ENCODE data around the gene SHISA9. TPM values are rescaled to one million over a fixed set of nuclear protein-coding genes. Genes with fewer than 3 reads are reported as not detected.
"Not testable (repeated sequence)": the region's sequence is repeated elsewhere in the genome, so short reads cannot be mapped to it uniquely, and the experiment has no call there.

Gene SHISA9
- total RNA-seq, 1 donor from 2014 or later, result 3.0 TPM

- Mint-ChIP-seq H3K36me3 (ENCODE audit: insufficient read depth) (no peaks in the 10 kb centered on the region), H3K27ac (no peak overlapping the region), H3K27me3 (peaks cover 41% of the 10 kb centered on the region), H3K4me3 (ENCODE audit: low read depth) (no peak overlapping the region), H3K4me1 (ENCODE audit: low read depth) (peaks cover 17% of the 10 kb centered on the region), H3K9me3 (ENCODE audit: low read depth) (no peaks in the 10 kb centered on the region)
- TF ChIP-seq, protein P1, sequence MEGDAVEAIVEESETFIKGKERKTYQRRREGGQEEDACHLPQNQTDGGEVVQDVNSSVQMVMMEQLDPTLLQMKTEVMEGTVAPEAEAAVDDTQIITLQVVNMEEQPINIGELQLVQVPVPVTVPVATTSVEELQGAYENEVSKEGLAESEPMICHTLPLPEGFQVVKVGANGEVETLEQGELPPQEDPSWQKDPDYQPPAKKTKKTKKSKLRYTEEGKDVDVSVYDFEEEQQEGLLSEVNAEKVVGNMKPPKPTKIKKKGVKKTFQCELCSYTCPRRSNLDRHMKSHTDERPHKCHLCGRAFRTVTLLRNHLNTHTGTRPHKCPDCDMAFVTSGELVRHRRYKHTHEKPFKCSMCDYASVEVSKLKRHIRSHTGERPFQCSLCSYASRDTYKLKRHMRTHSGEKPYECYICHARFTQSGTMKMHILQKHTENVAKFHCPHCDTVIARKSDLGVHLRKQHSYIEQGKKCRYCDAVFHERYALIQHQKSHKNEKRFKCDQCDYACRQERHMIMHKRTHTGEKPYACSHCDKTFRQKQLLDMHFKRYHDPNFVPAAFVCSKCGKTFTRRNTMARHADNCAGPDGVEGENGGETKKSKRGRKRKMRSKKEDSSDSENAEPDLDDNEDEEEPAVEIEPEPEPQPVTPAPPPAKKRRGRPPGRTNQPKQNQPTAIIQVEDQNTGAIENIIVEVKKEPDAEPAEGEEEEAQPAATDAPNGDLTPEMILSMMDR (IDR thresholded peaks at IDR 0.05; ENCODE audit: unreplicated experiment), result no peak
- no peak for DNase-seq (ENCODE audit: low spot score, unreplicated experiment)
These were observed 5.5 kb downstream of the SHISA9 start for GRCh38 chr16:12906765-12907516.

DNA sequence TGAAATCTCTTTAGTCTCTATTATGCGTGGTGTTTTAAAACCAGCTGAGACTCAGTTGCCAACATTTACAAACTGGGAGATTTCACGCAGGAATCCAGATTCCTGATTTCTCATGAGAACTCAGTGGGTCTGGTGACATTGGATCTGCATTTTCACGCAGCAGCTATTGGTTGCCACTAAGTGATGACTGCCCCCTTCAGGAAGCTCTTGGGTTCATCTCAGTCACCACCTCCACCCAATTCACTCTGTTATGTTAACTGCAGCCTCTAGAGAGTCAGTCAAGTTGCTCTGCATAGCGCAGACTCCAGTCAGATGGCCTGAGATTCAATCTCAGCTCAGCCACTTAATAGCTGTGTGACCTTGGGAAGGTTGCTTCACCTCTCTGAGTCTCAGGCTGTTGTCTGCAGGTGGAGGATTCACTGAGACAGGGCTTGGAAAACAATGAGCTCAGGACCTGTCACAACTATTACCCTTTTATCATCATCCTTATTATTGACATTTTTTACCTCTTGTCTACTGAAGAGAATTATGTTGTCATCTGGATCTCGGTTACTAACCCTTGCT is 6.4 kb downstream of the SHISA9 start:
- no peak overlapping the region for H3K4me3 Mint-ChIP-seq (ENCODE audit: low read depth)
- no peak overlapping the region for H3K27ac Mint-ChIP-seq
- DNase-seq (ENCODE audit: low spot score, unreplicated experiment), result no peak
- H3K9me3 Mint-ChIP-seq (ENCODE audit: low read depth), result no peaks in the 10 kb centered on the region
- TF ChIP-seq, protein P1 (IDR thresholded peaks at IDR 0.05; ENCODE audit: unreplicated experiment), result peak; percentile 20
- H3K27me3 Mint-ChIP-seq, result peaks cover 35% of the 10 kb centered on the region
- H3K4me1 Mint-ChIP-seq (ENCODE audit: low read depth), result peaks cover 13% of the 10 kb centered on the region
- H3K36me3 Mint-ChIP-seq (ENCODE audit: insufficient read depth), result no peaks in the 10 kb centered on the region

GRCh38 chr16:12917246-12917645 is 15.8 kb downstream of the SHISA9 start:
- H3K9me3 Mint-ChIP-seq (ENCODE audit: low read depth), result no peaks in the 10 kb centered on the region
- TF ChIP-seq, protein P1 (IDR thresholded peaks at IDR 0.05; ENCODE audit: unreplicated experiment), result no peak
- DNase-seq (ENCODE audit: low spot score, unreplicated experiment), result no peak
- no peaks in the 10 kb centered on the region for H3K36me3 Mint-ChIP-seq (ENCODE audit: insufficient read depth)
- H3K4me1 Mint-ChIP-seq (ENCODE audit: low read depth), result no peaks in the 10 kb centered on the region
- H3K4me3 Mint-ChIP-seq (ENCODE audit: low read depth), result no peak overlapping the region
- no peak overlapping the region for H3K27ac Mint-ChIP-seq
- H3K27me3 Mint-ChIP-seq, result no peaks in the 10 kb centered on the region

- TF ChIP-seq, protein P1 (IDR thresholded peaks at IDR 0.05; ENCODE audit: unreplicated experiment), result no peak
- no peaks in the 10 kb centered on the region for H3K27me3 Mint-ChIP-seq
- H3K36me3 Mint-ChIP-seq (ENCODE audit: insufficient read depth), result no peaks in the 10 kb centered on the region
- H3K4me3 Mint-ChIP-seq (ENCODE audit: low read depth), result no peak overlapping the region
- H3K27ac Mint-ChIP-seq, result no peak overlapping the region
- no peaks in the 10 kb centered on the region for H3K9me3 Mint-ChIP-seq (ENCODE audit: low read depth)
- no peaks in the 10 kb centered on the region for H3K4me1 Mint-ChIP-seq (ENCODE audit: low read depth)
- DNase-seq (ENCODE audit: low spot score, unreplicated experiment), result no peak
These were observed 16.3 kb downstream of the SHISA9 start for GRCh38 chr16:12917653-12918052.

DNA sequence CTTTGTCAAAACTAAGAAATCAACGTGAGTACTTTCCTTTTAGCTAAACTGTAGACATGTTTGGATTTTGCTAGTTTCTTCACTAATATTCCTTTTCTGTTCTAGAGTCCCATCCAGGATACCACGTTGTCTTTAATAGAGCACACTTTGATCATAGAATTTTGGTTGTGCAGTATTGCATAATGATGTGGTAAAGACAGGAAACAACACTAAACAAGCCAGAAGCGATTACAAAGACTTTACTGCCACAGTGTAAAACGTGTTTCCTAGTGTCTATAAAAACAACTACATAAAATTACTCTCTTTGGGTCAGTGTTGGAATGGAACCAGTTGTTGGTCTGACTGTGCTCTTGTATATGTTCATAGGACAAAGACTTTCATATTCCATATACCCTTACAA is 19.3 kb downstream of the SHISA9 start:
- Mint-ChIP-seq H3K4me1 (ENCODE audit: low read depth) (no peaks in the 10 kb centered on the region), H3K9me3 (ENCODE audit: low read depth) (no peaks in the 10 kb centered on the region), H3K36me3 (ENCODE audit: insufficient read depth) (no peaks in the 10 kb centered on the region), H3K27ac (no peak overlapping the region), H3K27me3 (peaks cover 4% of the 10 kb centered on the region), H3K4me3 (ENCODE audit: low read depth) (no peak overlapping the region)
- no peak for DNase-seq (ENCODE audit: low spot score, unreplicated experiment)
- TF ChIP-seq, protein P1 (IDR thresholded peaks at IDR 0.05; ENCODE audit: unreplicated experiment), result no peak

GRCh38 chr16:12923640-12924039 is 22.2 kb downstream of the SHISA9 start:
- H3K36me3 Mint-ChIP-seq (ENCODE audit: insufficient read depth); DNase-seq (ENCODE audit: low spot score, unreplicated experiment); H3K4me1 Mint-ChIP-seq (ENCODE audit: low read depth); H3K9me3 Mint-ChIP-seq (ENCODE audit: low read depth); H3K27me3 Mint-ChIP-seq; H3K4me3 Mint-ChIP-seq (ENCODE audit: low read depth); H3K27ac Mint-ChIP-seq: not testable (repeated sequence)

All from progenitor cell of endocrine pancreas (in vitro differentiated cells).